ENCODE measurements around the gene PLPPR1.
A peak's percentile ranks its signal among the peaks of the same experiment; 100 is the strongest.

The PLPPR1 gene

DNA sequence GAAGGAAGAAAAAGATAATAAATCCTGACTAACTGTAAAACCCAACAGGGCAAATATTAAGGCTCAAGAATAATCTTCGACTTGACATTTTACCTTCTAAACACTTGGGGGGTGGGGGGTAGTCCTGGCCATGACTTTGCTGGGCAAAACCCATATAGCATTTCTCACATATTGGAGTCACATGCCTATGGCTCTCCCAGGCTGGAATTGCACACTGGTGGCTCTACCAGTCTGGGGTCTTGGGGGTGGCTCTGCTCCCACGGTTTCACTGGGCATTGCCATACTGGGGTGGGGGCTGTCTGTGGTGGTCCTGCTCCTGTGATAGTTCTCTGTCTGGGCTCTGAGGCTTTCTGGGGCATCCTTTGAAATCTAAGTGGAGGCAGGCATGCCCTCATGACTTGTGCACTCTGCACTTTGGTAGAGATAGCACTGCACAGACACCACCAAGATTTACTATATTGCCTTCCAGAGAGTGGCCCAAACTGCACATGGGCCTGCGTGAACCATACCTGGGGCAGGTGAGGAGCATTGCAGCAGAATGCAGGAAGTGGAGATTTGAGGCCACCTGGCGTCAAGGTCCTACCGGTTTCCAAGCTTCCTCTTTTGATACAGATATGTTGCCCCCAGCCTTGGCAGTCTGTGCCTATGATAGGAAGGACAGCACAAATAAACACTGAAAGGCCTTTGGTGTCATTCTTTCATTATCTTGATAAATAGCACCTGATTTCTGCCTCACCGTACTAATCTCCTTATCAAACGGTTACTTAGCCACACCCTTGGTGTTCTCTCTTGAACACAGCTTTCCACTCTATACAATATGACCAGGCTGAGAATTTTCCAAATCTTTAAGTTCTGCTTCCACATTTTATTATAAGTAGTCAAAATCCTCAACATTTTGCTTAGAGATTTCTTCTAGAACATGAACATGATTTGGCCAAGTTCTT is 326.5 kb downstream of the PLPPR1 start:
- no peak for DNase-seq

DNA sequence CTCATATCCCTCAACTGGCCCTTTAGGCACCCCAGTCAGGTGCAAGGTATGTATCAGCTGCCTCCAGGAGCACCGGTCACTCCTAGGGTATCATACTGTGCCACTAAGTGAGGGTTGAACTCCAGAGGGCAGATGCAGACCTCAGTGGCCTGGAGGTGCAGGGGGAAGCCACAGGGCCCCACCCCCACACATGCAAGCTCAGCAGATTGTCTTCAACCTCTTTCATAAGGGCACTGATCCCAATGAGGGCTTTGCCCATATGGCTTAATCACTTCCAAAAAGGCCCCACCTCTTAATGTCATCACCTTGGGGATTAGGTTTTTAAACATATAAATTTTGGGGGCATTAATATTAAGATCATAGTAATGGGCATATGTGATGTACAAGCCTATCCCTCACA is 328.1 kb downstream of the PLPPR1 start:
- DNase-seq = no peak

- no peak for DNase-seq
These were observed 331.2 kb downstream of the PLPPR1 start for GRCh38 chr9:101359679-101360078.

DNA sequence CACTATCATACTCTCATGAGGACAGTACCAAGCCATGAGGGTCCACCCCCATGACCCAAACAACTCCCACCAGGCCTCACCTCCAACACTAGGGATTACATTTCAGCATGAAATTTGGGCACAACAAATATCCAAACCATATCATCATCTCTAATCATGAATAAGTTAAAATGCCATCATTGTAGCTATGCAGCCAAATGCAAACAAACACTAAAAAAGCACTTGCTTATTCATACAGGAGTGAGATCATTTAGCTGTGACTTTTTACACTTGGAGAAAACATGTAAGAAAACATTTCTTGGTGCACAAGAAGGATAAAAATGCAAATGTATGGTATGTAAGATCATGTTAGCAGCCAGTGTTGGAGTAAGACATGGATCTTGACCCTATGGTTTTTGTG is 332.1 kb downstream of the PLPPR1 start:
- no peak for DNase-seq

DNA sequence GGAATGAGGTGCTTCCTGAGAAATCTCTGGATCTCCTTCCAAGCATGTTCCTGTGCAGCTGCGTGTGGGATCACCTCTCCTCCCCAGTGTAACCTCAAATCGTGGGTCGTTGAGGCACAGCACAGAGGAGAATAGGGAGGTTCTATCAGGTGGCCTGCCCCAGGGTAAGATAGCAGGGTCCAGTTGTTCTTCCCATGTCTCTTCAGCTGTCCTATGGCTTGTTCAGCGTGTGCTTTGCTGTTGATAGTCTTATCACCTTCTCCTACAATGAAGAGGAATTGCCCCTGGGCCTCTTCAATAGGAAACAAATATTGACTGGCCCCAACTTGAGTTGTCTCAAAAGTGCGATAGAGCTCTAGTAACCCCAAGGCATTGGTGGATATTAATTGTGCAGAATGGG is 333.9 kb downstream of the PLPPR1 start:
- DNase-seq = no peak

DNA sequence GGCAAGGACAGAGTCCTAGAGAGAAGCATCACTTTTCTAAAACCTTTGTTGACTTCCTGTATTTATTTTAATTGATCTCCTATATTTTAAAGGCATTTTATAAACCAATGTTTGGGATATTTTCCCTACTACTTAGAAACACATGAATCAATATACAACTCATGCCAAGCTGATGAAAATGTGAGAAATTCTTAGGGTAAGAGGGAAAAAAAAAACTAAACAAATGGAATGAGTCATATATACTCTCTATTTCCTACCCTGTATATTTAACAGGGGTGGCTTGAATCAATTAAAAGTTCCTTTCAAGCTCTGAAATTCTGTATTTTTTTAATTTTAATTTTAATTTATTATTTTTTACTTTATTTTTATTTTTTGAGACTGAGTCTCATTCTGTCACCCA is 336.7 kb downstream of the PLPPR1 start:
- peak; percentile 84 for DNase-seq

- DNase-seq = peak; percentile 72
These were observed 337.7 kb downstream of the PLPPR1 start for GRCh38 chr9:101366038-101366756.

DNA sequence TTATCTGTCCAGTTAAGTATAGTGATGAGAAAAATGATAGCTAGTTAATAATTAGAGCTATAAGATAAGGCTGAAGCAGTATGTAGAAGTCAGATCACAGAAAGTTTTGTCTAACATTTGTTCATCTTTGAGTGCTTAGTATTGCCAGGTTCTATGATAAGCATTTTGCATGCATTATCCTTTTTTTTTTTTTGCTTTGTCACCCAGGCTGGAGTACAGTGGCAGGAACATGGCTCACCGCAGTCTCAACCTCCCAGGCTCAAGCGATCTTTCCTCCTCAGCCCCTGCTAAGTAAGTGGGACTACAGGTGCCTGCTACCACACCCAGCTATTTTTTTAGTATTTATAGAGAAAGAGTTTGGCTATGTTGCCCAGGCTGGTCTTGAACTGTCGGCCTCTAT is 338.8 kb downstream of the PLPPR1 start:
- DNase-seq = no peak

- peak; percentile 76 for DNase-seq
These were observed 340.8 kb downstream of the PLPPR1 start for GRCh38 chr9:101369286-101369685.

DNA sequence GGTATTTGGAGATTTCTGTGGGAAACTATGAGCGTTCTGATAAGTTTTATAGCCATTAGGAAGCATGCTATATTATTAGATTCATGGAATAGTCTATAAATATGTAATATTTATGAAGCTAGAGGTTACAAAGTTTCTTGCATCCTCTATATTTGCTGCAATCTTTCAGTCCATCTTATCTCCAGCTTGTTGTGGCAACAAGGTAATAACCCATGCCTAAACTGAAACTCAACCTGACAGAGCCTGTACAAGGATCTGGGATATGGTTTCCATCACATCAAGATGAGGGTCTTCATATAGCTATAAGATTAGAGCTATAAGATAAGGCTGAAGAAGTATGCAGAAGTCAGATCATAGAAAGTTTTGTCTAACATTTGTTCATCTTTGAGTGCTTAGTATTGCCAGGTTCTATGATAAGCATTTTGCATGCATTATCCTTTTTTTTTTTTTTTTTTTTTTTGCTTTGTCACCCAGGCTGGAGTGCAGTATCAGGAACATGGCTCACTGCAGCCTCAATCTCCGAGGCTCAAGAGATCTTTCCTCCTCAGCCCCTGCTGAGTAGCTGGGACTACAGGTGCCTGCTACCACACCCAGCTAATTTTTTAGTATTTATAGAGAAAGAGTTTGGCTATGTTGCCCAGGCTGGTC is 341.5 kb downstream of the PLPPR1 start:
- DNase-seq = no peak

DNA sequence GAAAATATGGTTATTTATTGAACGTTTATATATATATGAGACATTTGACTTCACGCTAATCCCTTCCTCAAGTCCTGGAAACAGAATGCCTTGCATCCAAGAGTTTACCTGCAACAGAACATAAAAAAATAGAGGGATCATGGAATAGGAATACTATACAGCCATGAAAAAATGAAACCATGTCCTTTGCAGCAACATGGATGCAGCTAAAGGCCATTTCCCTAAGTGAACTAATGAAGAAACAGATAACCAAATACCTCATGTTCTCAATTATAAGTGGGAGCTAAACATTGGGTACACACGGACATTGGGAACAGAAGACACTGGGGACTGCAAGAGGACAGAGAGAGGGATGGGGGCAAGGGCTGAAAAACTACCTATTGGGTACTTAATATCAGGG is 343.3 kb downstream of the PLPPR1 start:
- no peak for DNase-seq

DNA sequence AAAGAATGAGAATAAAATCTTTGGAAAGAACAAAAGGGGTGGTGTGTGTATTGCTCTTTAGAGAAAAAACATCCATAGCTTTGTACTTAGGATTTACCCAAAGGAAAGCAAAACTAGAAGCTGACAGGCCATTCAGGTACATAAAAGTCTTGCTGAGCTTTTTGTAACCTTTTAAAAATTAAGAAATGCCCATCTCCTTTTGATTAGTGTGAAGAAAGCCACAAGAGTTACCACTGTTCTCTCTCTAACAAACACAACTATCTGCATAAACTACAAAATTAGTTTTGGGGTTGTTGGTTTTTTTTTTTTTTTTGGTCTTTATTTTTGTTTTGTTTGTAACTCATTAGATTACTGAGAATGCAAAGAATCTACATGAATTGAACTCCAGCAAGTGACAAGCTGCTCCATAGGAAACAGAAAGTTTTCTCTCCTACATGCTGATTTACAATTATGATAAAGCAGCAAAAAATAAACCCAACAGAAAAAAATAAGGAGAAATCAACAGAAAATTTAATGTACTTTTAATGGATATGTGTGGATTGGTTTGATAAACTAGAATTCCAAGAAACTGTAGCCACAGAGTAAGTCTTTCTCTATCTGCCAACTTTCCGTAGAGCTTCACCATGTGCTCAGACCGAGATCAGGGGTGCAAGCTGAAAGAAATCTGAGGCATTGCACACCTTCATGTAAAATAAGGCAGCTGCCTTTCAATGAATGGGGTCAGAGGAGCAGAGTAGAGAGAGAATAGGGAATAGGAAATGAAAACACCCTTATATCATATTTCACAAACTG is 344.0 kb downstream of the PLPPR1 start:
- no peak for DNase-seq
